Spleen (tissue), 7 donors: Measurements from ENCODE around the gene HSPA2.

ENCODE experiments used
- CTCF ChIP-seq, 11 experiments: fragments of 200-600 bp in 7 of 11; fragments of 450-650 bp in 4 of 11; sonication (generic) in 4 of 11; IDR thresholded peaks in 8 of 11; conservative IDR thresholded peaks in 3 of 11; 1 replicate in 7 of 11; 2 replicates in 4 of 11; pipeline versions ENCODE4 v1.4.0 to v1.8.0; 2016 to 2021; ENCODE audit warnings: antibody characterized with exemption in 11 of 11, inconsistent platforms in 4 of 11, mild to moderate bottlenecking in 1 of 11
- POLR2A ChIP-seq, 3 donors: fragments of 450-650 bp; IDR thresholded peaks; one replicate each; pipeline ENCODE4 v1.5.1; 2017; ENCODE audit warnings: antibody characterized with exemption in 3 of 3, mild to moderate bottlenecking in 1 of 3
- POLR2AphosphoS5 ChIP-seq, 3 donors: sonication (generic); formaldehyde crosslinking; IDR thresholded peaks; one replicate each; pipeline ENCODE4 v1.5.1; 2017; ENCODE audit warnings: antibody characterized with exemption in 3 of 3
- donor health status: DM: no; HTN: no; CAD: no; lungs with moderate emphysema.
- donor health status: DM: no; HTN: no; CAD: no.
- donor health status: DM: no; HTN: no; CAD: no.

- TF ChIP-seq CTCF (IDR thresholded peaks at IDR 0.05 in 8 of 11, conservative IDR thresholded peaks at IDR 0.05 in 3 of 11) = no peak
- no peak for TF ChIP-seq POLR2A (IDR thresholded peaks at IDR 0.05)
- TF ChIP-seq POLR2AphosphoS5 (IDR thresholded peaks at IDR 0.05) = no peak
These were observed 43.6 kb downstream of the HSPA2 start for GRCh38 chr14:64584190-64584589.
